HG02973 (cell line): ENCODE data around the gene NPPA.
A peak's percentile ranks its signal among the peaks of the same experiment; 100 is the strongest.
"Not testable (repeated sequence)": the region's sequence is repeated elsewhere in the genome, so short reads cannot be mapped to it uniquely, and the experiment has no call there.

Source experiments
- ATAC-seq: cut with Tn5 transposase; IDR thresholded peaks from one replicate; pipeline ENCODE4 v1.9.1; 2021; ENCODE audit warnings: moderate library complexity; ENCODE audit not compliant: unreplicated experiment

Gene NPPA

DNA sequence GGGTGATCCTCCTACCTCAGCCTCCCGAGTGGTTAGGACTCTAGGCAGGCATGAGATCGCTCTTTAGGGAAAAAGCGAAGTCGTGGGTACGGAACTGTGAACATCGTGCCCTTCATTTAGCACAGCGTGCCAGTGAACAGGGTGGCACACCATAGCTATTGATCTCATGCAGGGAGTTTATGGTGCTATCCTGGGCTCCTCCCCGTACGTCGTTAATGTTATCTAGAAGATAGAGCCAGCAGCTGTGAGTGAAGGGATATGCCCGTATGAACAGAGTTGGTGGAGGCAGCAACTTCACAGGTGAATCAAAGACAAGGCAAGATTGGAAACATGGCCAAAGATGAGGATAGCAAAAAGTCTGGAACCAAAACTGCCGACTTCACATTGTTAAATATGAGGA lies 30.4 kb downstream of the NPPA start:
- no peak for ATAC-seq

DNA sequence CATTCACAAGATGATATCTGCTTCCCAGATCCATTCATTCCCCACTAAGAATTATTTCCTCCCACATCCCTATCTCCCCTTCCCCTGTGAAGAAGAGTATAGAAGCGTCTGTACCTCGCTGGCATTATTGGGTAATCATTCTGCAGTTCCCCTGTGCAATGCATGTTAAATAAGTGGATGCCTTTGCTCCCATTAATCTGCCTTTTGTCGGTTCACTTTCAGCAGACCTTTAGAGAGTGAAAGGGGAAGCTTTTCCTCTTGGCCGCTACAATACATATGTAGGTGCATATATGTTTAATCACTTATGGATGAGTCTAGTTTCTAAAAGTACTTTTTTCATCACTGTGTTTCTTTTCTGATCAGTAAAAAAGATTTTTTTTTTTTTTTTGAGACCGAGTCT lies 34.6 kb downstream of the NPPA start:
- no peak for ATAC-seq

DNA sequence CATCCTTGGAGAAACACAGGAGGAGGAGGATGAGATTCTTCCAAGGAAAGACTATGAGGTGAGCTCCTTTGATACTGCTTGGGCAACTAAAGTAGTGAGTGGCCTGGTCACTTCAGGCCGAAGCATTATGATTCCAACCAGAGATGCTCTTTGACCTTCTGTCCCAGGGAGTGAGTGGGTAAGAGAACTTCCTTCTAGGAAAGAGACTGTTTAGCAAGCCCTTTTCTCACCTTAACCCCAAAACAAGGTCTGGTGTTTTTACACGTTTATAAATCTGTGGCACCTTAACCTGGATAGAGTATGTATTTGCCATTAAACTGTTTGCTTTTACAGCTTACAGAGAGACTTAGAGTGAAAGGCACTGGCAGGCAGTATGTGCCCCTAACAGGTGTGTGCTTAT lies 40.5 kb downstream of the NPPA start:
- no peak for ATAC-seq

DNA sequence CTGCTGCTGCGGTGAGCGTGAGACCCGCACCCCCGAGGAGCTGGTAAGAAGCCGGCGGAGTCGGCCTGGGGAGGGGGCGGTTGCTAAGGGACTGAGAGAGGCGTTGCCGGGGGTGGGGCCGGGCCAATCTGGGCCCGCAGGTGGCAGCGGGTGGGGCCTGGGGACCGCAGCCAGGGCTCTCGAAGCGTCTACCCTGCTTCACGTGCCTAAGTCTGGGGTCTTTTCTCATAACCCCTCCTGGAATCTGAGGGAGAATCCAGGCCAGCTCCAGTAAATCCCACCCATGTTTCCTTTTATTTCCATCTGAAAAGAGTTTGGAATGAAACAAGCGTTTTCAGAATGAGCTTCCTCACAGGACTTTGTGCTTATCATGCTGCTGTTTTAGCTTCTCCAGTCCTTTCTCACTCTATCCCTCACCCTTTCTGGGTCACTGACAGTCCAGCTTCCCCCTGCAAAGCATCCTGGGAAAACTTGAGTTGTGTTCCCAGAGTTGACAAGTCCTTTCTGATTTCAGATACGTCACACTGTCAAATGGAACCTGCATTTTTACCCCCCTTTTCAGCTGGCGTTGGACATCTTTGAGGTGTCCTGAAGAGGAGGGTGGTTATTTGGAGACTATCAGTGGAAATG lies 41.2 kb downstream of the NPPA start:
- ATAC-seq = peak; percentile 33

DNA sequence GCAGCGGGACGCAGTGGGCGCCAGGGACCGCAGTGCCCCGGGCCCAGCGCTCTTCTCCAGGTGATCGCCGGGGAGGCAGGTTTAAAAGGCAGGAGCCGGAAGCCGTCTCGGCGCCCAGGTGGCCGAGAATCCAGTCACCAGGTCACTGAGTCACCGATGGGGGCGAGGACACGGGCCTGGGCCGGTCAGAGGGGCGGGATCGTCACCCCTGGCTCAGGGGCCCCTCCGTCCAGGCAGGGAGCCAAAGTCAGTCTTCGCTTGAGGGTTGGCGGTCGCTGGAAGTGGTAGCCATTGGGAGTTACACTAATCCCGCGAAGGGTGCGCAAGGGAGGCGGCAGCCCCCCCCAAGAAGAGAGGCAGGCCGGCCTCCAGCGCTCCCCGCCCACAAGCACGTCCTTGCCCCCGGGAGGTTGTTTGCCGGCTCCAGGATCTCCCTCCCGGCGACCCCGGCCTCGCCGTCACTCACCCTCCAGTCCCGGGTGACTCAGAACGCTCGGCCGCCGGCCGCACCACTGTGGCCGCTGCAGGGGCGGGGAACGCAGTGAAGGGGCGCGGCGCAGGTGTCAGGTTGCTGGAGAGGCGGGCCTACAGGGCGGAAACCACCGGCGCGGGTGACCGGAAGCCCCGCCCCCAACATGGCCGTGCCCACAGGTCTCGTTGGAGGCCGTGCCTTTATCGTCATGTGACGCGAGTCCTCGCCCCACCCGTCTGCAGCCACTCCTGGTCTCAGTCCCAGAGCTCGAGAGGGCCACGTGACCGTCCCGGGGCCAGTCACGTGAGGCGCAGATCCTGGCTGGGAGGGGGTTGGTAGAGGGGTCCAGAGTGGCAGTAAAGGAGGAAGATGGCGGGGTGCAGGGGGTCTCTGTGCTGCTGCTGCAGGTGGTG lies 41.9 kb downstream of the NPPA start, which contains the start of the genes CLCN6 and MTHFR:
CLCN6 (plus strand) TSS at position 770 of the 885 bp plus-strand sequence; CDS start at position 842, 72 bp downstream.
MTHFR (minus strand) TSS at position 543 of the 885 bp plus-strand sequence. CDS start 2,848 bp downstream, outside the sequence.
- peak; percentile 72 for ATAC-seq

DNA sequence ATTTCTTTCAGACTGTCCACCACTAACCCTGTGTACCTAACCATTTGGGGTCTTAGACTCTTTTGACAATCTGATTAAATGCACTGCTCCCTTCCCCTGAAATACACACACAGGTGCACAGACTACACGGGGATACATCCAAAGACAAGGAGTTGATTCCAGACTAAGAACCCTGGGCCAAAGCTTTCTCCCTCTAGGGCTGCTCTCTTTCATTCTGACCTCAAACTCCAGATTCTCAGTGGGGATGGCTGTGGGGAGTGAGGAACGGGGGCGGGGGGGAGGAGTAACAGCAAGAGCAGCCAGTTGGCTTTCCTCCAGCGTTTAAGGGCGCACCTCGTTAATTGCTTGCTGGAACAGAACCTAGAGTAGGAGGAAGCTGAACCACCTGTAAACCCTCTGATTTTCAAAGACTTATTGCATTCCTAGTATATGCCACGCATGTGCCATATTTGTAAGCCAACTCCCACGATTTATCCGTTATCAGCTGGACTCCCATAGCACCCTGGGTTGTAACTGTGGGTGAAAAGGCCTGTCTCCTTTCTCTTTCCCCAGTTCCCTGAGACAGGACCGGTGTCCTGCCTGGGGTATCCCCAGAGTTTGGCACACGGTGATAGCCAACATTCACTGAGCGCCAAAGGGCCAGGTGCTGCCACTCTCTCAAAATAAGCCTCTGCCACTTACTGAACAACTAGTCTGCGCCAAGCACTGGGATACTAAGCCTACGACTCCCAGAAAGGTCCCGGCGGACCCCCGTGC lies 42.7 kb downstream of the NPPA start:
- ATAC-seq = no peak

DNA sequence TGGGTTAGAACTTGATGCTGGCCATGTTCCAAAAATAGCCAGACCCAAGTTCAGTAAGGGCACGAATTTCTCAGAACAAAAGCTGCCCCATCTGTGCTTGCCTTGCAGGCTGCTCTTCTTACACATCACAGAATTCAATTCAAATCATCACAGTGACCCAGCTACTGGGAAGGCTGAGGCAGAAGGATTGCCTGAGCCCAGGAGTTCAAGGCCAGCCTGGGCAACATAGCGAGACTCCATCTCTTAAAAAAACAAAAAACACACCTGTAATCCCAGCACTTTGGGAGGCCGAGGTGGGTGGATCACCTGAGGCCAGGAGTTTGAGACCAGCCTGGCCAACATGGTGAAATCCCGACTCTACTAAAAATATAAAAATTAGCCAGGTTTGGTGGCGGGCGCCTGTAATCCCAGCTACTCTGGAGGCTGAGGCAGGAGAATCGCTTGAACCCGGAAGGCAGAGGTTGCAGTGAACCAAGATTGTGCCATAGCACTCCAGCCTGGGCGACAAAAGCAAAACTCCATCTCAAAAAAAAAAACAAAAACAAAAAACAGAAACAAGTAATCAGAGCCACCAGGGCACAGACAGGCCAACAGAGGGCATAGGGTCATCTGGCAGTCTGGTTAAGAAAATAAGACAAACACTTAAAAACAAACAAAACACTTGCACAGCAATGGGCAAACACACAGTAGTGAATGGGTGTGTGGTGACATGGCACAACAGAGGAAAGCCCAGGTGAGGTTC lies 43.5 kb downstream of the NPPA start:
- ATAC-seq = not testable (repeated sequence)

DNA sequence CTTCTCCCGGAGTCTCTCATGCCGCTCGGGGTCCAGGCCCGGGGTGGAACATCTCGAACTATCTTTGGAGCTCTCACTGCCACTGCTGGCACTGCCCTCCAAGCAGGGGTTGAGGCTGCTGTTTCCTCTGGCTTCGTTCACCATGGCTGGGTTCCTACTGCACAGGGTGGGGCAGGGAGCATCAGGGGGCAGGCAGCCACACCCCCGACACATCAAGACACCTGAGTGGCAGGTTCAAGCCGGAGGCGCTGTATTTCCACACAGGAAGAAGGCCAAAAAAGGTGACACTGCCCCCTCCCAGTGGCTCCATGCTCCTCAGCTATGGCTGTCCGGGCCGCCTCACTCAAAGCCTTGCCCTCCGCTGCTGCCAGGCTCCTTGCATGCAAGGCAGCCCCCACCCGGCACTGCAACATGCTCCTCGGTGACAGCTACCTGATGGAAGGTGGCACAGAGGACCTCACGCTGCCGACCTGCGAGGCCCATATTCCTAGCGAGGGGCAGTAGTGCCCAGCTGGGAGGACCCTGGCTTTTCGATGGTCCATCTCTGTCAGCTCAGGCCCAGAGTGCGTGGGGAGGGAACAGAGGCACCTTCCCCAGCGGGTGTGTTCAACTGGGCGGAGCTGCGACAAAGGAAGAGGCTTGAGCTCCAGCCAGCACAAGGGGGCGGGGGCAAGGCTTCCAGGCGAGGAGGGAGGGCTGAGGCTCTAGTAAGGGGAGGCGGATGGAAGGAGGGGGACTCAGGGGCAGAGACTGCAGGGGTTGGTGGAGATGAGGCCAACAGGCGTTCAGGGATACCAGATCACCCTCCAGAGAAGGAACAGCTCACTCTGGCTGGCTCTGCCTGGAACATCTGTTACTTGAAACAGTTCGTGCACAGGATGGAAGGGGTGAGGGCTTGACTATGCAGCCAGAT lies 44.4 kb downstream of the NPPA start:
- ATAC-seq = no peak

DNA sequence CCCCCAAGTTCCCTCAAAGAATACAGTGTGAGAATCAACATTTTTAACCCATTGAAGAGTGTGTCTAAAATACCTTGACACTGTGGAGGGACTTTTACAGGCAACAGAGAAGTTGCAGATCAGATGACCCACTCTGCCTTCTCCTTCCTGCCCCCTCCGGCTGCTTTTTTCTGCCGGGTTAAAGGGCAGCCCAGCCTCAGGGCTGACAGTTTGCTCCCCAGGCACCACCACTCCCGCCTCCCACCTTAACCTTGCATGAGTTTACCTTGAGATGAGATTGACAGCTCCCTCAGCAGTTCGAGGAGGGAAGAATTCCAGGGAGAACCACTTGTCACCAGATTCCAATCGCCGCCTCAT lies 45.0 kb downstream of the NPPA start:
- ATAC-seq = no peak

DNA sequence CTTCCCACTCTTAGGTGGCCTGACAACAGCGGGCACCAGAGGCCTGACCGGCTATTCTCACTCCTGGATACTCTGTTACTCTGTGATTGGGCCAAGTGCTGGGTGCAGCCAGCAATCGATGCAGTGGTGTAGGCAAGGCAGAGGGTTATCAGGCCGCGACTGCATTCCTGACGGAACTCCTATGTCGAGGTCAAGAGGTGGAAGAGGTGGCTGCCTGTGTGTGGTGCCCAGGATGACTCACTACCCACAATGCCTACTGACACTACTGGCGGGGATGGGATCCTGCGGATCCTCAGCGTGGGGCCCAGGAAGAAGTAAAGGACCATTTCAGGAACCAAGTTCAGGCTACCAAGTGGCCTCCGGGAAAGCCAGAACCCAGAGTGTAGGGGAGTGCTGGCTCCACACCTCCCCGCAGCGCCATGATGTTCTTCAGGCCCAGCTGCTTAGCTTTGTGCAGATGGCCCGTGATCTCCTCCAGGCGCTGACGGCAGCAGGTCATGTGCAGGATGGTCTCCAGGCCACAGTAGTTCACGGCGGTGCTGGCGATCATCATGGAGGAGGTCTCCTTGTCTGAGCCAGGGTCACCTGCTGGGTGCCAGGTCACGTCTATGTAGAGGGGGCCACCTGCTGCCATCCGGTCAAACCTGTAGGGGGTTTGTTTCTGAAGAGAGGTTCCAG lies 46.7 kb downstream of the NPPA start:
- ATAC-seq = no peak

DNA sequence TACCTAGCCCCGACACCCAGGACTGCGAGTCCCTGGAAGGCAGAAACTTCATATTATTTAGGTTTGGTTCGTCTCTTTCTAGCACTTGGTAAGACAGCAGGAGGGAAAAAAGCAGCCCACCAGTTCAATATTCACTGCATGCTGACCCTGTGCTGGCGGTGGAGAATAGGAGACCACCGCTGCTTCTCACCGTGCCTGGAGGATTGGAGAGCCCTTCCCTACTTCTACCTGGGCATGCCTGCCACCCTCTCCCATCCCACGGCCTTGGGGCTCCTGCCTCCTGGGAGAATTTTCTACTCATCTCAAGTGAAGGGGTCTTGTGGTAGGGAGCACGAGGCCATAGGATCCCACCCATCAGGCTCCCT lies 47.2 kb downstream of the NPPA start:
- no peak for ATAC-seq

DNA sequence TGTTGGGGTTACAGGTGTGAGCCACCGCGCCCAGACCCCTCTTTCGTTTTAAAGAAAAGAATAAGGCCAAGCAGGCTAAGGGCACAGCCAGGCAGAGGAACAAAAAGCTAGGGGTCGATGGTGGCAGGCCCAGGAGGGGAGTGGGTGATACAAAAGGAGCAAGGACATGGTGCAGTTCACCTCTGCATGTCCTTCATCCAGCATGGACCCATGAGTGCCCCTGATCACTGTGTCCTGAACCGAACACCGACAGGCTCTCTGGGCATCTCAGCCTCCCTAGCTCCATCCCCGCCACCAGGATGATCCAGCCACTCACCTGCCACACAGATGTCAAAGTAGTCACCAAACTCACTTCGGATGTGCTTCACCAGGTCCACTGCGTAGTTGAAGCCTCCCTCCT lies 47.7 kb downstream of the NPPA start:
- no peak for ATAC-seq

DNA sequence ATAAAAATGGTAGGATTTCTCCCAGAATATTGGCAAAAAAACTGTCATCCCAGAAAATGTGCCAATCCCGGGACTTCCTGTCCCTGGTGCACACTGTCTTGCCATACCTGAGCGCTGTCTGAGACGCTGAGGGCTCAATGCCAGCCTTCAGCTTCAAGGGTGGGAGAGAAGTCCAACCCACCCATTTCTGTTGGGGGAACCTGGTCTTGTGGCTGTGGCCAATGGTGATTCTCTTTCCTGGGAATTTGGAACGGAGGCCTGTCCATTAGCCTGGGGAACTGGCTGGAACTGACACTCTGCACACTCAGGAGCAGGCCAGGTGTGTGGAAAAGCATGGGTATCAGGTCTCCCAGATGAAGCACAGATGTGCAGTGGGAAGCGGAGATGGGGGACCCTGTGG lies 48.5 kb downstream of the NPPA start:
- no peak for ATAC-seq

DNA sequence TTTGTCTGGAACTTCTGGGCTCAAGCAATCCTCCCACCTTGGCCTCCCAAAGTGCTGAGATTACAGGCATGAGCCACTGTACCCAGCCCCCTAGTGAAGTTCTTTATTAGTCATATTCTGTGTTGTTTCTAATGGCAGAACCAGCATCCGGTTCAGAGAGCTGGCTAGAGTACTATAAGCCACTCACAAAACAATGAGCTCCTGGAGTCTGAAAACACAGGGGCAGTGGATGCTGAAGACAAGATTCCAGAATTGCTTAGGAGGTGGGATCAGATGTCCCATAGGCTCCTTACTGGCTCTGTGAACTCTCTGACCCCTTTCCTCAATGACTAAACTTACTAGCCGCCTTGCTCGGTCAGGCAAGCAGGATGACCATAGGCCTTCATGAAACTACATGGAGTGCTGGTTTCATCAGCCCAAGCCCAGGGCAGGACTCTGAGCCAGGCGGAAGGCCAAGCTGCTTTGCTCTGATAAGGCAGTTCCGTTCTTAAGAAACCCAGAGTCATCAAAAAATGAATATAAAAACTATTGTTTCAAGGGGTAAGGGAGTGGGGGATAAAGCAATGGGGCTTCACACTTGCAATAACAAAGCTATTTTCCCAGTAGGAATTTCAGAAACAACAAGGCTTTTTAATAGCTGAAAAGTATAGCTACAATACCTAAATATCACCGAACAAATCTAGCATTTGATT lies 49.9 kb downstream of the NPPA start:
- ATAC-seq = no peak

DNA sequence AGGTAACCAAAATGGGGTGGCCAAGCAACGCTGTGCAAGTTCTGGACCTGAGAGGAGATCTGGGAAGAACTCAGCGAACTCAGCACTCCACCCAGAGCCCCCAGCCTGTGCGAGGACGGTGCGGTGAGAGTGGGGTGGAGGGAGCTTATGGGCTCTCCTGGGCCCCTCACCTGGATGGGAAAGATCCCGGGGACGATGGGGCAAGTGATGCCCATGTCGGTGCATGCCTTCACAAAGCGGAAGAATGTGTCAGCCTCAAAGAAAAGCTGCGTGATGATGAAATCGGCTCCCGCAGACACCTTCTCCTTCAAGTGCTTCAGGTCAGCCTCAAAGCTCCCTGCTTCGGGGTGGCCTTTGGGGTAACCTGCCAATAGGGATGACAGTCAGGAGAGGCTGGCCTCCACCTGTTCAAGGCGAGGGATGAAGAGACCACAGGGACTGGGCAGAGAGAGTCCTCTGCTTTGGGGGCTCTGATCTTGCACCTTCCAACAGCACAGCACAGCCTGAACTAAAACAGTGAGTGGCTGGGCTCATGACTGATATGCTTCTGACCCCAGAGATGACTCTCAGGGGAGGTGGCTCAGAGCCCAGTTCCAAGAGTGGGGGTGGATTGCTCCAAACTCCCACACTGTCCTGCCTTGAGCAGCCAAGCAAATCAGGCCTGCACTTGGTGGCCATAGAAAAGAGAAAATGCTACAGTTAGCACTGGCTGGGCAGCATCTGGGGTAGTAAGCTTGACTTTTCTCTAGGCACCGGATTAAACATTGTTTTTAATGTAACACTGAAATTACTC lies 51.4 kb downstream of the NPPA start:
- ATAC-seq = no peak
